ENCODE data around the gene C19orf81.
"Not testable (repeated sequence)": the region's sequence is repeated elsewhere in the genome, so short reads cannot be mapped to it uniquely, and the experiment has no call there.

Gene C19orf81

GRCh38 chr19:50649433-50650391, at the start of gene C19orf81:
C19orf81 (plus strand) TSS chr19:50649445; CDS start chr19:50649445, 0 bp downstream.
- DNase-seq, result no peak

GRCh38 chr19:50601407-50602088, 47.7 kb upstream of the C19orf81 start:
- no peak for DNase-seq

- no peak for DNase-seq
Observed at GRCh38 chr19:50602089-50602422, 47.2 kb upstream of the C19orf81 start.

- no peak for DNase-seq
Observed at GRCh38 chr19:50602496-50602895, 46.7 kb upstream of the C19orf81 start.

DNA sequence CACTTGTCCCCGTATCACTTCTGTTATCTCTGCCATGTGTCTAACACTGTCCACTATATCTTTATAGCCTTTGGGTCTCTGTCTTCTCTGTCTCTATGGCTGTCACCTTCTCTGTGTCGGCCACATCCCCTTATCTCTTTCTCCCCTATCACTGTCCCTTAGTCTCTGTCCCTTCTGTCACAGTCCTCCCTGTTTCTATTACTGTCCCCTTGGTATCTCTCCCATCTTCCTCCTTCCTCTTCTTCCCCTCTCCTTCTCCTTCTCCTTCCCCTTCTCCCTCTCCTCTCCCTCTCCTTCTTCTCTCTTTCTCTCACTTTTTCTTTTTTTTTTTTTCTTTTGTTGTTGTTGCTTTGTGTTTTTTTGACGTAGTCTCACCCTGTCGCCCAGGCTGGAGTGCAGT, 46.3 kb upstream of the C19orf81 start:
- no peak for DNase-seq

GRCh38 chr19:50604264-50605073, 44.8 kb upstream of the C19orf81 start:
- not testable (repeated sequence) for DNase-seq

DNA sequence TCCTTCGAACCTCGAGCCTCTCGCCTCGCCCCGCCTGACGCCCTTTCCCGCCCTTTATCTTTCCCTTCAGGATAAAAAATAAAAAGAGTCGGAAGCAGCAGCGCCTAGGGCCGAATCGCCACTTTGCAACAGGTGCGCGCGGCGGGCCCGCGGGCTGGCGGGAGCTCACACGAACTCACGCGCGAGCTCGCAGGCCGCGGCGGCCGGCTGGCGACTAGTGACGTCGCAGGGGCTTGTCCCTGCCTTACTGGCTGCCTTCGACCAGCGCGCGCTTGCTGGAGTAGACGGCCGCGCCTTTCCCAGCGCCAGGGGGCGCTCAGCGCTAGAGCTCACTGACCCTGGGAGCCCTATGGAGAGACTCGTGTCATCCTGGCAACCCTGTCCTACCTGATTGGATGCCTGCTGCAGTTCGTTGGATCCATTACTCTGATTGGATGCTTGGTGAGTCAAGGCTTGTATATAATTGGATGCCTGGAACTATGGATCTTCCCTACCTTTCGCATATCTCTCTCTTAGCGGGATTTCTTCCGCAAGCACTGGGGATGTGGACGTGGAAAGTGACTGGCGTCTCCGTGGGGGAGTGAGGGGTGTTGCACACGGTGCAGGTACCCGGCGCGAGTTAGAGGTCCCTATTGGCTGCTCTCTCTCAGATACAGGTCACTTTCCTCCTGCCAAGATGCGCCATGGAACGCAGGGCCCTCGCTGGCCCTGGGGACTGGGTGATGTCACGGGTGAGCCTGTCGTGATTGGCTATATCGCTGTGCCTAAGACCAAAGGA, 43.0 kb upstream of the C19orf81 start:
- DNase-seq, result not testable (repeated sequence)

- DNase-seq, result no peak
Observed at GRCh38 chr19:50607388-50607787, 41.9 kb upstream of the C19orf81 start.

GRCh38 chr19:50607874-50608785, 41.1 kb upstream of the C19orf81 start:
- no peak for DNase-seq

GRCh38 chr19:50612504-50613404, 36.5 kb upstream of the C19orf81 start:
- not testable (repeated sequence) for DNase-seq

DNA sequence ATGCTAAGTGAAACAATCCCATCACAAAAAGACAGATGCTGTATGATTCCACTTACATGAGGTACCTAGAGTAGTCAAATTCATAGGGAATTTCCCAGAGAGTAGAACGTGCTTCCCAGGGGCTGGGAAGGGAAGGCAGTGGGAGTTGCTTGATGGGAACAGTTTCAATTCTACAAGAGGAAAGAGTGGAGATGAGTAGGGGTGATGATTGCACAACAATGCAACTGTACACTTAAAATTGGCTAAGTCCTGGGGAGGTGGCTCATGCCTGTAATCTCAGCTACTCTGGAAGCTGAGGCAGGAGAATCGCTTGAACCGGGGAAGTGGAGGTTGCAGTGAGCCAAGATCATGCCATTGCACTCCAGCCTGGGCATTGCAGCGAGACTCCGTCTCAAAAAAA, 30.9 kb upstream of the C19orf81 start:
- DNase-seq, result not testable (repeated sequence)

- not testable (repeated sequence) for DNase-seq
Observed at GRCh38 chr19:50619184-50619583, 30.1 kb upstream of the C19orf81 start.

DNA sequence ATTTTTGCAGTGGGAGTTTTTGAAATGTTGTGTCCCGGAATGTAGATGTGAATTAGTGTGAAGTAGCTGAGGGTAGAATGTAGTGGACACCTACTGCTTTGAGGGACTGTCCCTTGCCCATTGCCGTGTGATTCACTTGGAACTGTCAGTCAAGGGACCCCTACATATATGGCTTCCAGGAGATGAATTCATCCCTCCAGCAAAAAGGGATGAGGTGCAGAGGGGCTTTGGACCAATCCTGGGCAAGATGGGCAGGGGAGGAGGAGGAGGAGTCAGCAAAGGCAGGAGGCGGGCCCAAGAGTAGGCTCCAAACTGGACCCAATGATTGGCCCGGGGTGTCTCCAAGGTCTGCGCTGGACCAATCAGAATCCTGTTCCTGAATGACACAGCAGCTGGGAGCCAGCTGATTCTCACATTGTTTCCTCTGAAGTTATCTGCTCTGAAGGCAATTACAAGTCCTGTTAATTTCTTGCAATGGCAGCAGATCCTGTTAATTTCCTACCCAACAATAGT, 28.8 kb upstream of the C19orf81 start:
- DNase-seq, result not testable (repeated sequence)

DNA sequence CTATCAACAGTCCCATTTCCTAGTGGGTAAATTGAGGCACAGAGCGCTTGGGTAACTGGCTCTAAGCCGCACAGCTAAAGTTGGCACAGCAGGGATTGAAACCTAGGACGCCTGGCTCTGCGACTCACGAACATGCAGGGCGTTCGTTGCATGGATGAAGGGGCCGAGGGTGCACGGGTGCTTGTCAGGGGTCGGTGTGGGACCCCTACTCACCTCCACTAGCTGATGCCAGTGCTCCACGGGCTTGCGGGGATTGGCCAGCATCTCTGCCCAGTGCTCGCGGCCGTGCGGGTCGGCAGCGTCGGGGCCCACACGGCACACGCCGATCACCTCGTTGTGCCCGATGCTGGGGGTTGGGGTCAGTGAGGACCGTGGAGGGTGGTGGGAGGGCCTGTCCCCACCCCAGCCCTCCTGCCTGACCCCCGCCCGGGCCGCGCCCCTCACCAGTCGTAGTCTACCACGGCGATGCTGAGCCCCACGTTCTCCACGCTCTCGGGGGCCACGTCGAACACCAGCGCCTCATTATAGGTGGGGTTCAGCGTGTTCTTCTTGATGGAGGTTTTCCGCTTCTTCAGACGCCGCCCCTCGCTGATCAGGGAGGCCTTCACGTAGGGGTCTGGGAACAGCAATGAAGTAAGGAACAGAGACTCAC, 24.2 kb upstream of the C19orf81 start:
- no peak for DNase-seq

DNA sequence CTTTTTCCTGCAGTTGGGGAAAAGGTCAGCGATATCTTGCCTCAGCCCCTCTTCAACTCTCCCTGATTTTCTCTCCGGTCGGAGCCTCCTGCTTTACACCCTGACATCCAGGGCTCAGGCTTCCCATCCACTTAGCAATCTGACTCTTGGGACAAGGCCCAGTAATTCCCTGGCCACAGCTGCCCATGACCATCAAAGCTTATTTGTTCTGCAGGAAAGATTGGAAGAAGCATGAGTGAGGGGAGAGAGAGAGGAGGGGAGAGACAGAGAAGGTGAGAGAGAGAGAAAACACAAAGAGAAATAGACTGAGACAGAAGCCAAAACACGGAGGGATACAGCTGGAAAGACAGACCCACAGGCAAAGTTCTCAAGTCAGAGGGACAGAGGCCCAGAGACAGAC, 23.2 kb upstream of the C19orf81 start:
- DNase-seq, result no peak

GRCh38 chr19:50626795-50627194, 22.4 kb upstream of the C19orf81 start:
- DNase-seq, result no peak

GRCh38 chr19:50628146-50628545, 21.1 kb upstream of the C19orf81 start:
- no peak for DNase-seq

DNA sequence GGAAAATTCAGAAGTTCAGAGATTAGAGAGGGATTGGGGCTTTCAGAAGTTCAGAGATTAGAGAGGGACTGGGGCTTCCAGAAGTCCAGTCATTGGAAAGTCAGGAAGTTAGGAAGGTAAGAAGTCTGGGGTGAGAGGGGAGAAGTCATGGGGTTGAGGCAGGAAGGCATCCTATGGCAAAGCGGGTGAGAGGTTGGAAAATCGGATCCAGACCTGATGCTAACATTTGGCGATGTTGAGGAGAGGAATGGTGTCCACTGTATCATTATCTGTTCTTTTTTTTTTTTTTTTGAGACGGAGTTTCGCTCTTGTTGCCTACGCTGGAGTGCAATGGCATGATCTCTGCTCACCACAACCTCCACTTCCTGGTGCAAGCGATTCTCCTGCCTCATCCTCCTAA, 20.7 kb upstream of the C19orf81 start:
- no peak for DNase-seq

DNA sequence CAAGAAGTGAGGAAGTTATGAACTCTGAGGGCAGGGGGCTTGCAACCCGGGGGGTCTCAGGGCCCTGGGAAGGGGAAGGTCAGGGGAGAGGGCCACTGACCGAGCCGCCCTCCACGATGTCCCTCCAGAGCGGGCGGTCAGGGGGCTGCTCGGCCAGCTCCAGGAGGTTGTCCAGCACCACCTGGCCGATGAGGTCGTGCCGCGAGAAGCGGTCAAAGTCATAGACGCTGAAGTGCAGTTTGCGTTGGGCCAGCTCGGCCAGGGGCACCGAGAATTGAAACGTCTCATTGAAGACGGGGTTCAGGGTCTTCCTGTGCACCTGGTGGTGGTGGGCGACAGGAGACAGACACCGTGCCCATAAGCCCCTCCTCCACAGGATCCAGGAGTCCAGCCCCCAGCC, 20.1 kb upstream of the C19orf81 start:
- no peak for DNase-seq
